Pancreas (tissue), 10 donors: ENCODE measurements around the gene FRMPD4. TPM values are rescaled to one million over a fixed set of nuclear protein-coding genes. Genes with fewer than 3 reads are reported as not detected.

Source experiments
- ATAC-seq, 4 donors: fragments of 200-7000 bp; cut with Tn5 transposase; one replicate each; pipeline versions ENCODE4 v1.8.0 to v1.9.1; 2020; ENCODE audit warnings: mild to moderate bottlenecking in 4 of 4, moderate library complexity in 4 of 4
- DNase-seq, 6 donors: peaks; one replicate each; pipeline ENCODE4 v3.0.0-alpha.2; 2020
- FAIRE-seq: peaks from 2 replicates; lab custom pipeline; 2012; peaks lifted over from hg19 to GRCh38; lab: Jason Lieb, UNC
- H3K27ac ChIP-seq, 4 donors: fragments of 200-600 bp; sonication (generic); 1 replicate in 3 of 4; 2 replicates in 1 of 4; pipeline versions ENCODE4 v1.5.0 to v1.8.0; 2020
- H3K27me3 ChIP-seq, 4 donors: fragments of 200-600 bp; one replicate each; pipeline ENCODE4 v1.8.0; 2021
- H3K36me3 ChIP-seq, 3 donors: fragments of 200-600 bp; sonication (generic) in 1 of 3; one replicate each; pipeline versions ENCODE4 v1.5.0 to v1.8.0; 2020 to 2021
- H3K4me1 ChIP-seq, 3 donors: fragments of 200-600 bp; one replicate each; pipeline ENCODE4 v1.8.0; 2021
- H3K4me3 ChIP-seq, 4 donors: fragments of 200-600 bp; sonication (generic) in 2 of 4; one replicate each; pipeline versions ENCODE4 v1.5.0 to v1.8.0; 2020 to 2021
- H3K9me3 ChIP-seq, 4 donors: fragments of 200-600 bp; one replicate each; pipeline ENCODE4 v1.8.0; 2021
- WGBS, 2 donors: extraction: QIAGEN DNeasy Blood & Tissue Kit; methylation state at CpG; one replicate each; pipeline ENCODE4 v1.1.7; 2013; 5-methylcytosine and 5-hydroxymethylcytosine counted together
- intact Hi-C, 3 donors: fragments of 100-400 bp; cut with DNase I; formaldehyde crosslinking; loops; one replicate each; pipeline versions ENCODE4 v1.11.1 to v1.14.2; 2022
- polyA plus RNA-seq, 2 donors: library from polyadenylated mRNA; stranded (reverse); fragments of 200-250 nt; gene quantifications; one replicate each; pipeline ENCODE4 v1.2.3, GENCODE V29; 2013
- total RNA-seq, 6 donors: library from RNA; stranded (reverse); fragmentation: NEBNext Ultra II Directional in 4 of 6; extraction: Animal tissue kit (Norgen Biotek cat#: 25700) in 4 of 6; gene quantifications; one replicate each; pipeline versions ENCODE4 v1.2.1 to v1.2.4, GENCODE V29; 2021 to 2023
- TF ChIP-seq, protein P1 (sequence below), 4 donors: fragments of 200-600 bp; sonication (generic) in 3 of 4; IDR thresholded peaks; one replicate each; pipeline versions ENCODE4 v1.5.0 to v1.8.0; 2021; ENCODE audit warnings: antibody characterized with exemption in 4 of 4
- donor health status: healthy with polysubstance abuse.
- donor health status: DM: no; HTN: no; CAD: no; lungs with moderate emphysema.
- donor health status: DM: no; HTN: no; CAD: no.
- donor health status: control.
- donor health status: control.
- donor health status: Bipolar disorder and iron deficiency.
- donor health status: DM: yes; HTN: yes; CAD: no.
- donor health status: DM: no; HTN: no; CAD: no.
- donor health status: DM: no; HTN: no; CAD: no.
- donor health status: DM: yes; HTN: yes; CAD: no.

FRMPD4 gene
- total and polyA plus RNA-seq, 8 donors, result 0.03 to 0.23 (median 0.06) TPM; not detected in 1

DNA sequence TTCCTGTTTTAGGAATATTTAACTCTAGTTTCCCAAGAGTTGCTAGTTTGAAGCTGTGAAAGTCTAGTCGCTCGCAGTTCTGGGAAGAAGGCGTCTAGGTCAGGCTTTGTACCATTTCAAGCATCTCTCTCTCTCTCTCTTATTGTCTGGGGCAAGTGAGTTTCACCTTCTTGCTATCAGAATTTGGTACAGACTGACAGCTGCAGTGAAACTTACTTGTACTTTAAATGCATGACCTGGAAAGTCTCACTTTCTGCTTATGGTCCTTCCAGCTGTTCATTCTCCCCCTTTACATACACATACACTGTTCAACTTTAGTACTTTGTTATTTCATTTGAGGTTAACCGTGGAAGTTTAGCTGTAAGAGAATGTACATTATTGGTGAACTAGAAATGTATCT is 4.4 kb downstream of the FRMPD4 start:
- peaks cover 0 to 11% (median 0%) of the 10 kb centered on the region in 4 donors for H3K27me3 ChIP-seq
- DNase-seq (no peak), FAIRE-seq (no peak), ATAC-seq (no peak)
- H3K27ac ChIP-seq, result no peak overlapping the region
- intact Hi-C loops, result no loop called here
- no peak overlapping the region for H3K4me3 ChIP-seq
- no peaks in the 10 kb centered on the region for H3K9me3 ChIP-seq
- no peaks in the 10 kb centered on the region for H3K4me1 ChIP-seq
- TF ChIP-seq, protein P1, sequence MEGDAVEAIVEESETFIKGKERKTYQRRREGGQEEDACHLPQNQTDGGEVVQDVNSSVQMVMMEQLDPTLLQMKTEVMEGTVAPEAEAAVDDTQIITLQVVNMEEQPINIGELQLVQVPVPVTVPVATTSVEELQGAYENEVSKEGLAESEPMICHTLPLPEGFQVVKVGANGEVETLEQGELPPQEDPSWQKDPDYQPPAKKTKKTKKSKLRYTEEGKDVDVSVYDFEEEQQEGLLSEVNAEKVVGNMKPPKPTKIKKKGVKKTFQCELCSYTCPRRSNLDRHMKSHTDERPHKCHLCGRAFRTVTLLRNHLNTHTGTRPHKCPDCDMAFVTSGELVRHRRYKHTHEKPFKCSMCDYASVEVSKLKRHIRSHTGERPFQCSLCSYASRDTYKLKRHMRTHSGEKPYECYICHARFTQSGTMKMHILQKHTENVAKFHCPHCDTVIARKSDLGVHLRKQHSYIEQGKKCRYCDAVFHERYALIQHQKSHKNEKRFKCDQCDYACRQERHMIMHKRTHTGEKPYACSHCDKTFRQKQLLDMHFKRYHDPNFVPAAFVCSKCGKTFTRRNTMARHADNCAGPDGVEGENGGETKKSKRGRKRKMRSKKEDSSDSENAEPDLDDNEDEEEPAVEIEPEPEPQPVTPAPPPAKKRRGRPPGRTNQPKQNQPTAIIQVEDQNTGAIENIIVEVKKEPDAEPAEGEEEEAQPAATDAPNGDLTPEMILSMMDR (IDR thresholded peaks at IDR 0.05), result no peak
- 67 to 68% methylated on average over 4 of the region's 4 CpGs for WGBS, 2 donors
- H3K36me3 ChIP-seq, result no peaks in the 10 kb centered on the region

DNA sequence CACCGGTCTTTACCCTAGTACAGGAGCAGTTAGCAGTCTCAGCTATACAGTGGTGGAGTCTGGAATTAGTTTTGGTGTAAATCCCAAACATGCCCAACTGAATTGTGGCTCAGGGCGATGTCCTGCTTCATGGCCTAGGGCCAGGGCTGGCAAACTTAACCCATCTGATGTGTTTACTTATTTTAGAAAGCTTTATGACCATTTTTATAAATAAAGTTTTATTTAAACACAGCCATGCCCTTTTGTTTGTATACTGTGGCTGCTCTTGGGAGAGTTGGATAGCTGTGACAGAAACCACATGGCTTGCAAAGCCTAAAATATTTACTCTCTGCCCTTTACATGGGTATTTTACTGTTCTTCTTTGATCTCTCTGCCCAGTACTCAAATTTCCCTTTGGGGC is 7.1 kb downstream of the FRMPD4 start:
- H3K4me1 ChIP-seq, result no peaks in the 10 kb centered on the region
- no peak for DNase-seq
- no peaks in the 10 kb centered on the region for H3K36me3 ChIP-seq
- peak; percentile 47 for FAIRE-seq
- H3K27me3 ChIP-seq, result peaks cover 0 to 11% (median 0%) of the 10 kb centered on the region in 4 donors
- 56 to 69% methylated on average over 2 of the region's 2 CpGs for WGBS, 2 donors
- intact Hi-C loops, result no loop called here
- no peak overlapping the region for H3K27ac ChIP-seq
- ATAC-seq, result no peak
- no peaks in the 10 kb centered on the region for H3K9me3 ChIP-seq
- TF ChIP-seq, protein P1 (IDR thresholded peaks at IDR 0.05), result no peak
- no peak overlapping the region for H3K4me3 ChIP-seq

DNA sequence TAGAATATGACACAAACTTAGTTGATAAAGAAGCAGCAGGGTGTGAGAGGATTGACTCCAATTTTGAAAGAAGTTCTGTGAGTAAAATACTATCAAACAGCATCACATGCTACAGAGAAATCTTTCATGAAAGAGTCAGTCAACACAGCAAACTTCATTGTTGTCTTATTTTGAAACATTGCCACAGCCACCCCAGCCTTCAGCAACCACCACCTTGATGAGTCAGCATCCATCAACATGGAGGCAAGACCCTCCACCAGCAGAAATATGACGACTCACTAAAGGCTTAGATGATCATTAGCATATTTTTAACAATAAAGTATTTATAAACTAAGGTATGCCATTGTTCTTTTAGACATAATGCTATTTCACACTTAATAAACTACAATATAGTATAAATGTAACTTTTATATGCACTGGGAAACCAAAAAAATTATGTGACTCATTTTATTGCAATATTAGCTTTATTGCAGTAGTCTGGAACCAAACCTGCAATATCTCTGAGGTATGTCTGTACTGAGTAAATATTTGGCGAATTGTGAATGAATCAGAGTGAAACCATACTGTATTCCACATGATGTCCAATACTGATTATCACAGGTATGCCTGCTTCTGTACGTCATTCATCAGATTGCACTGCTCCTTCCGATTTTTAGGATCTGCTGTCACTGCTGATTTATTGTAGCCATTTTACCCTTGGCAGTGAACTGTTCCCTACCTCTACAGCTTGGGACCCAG is 11.6 kb downstream of the FRMPD4 start:
- H3K4me1 ChIP-seq, result no peaks in the 10 kb centered on the region
- ATAC-seq, result no peak
- H3K27ac ChIP-seq, result no peak overlapping the region
- TF ChIP-seq, protein P1 (IDR thresholded peaks at IDR 0.05), result no peak
- WGBS, 2 donors, result 46 to 49% methylated on average over 4 of the region's 4 CpGs
- FAIRE-seq, result no peak
- no peaks in the 10 kb centered on the region for H3K36me3 ChIP-seq
- H3K9me3 ChIP-seq, result no peaks in the 10 kb centered on the region
- intact Hi-C loops, result no loop called here
- peaks cover 0 to 8% (median 0%) of the 10 kb centered on the region in 4 donors for H3K27me3 ChIP-seq
- H3K4me3 ChIP-seq, result no peak overlapping the region
- DNase-seq, result no peak

GRCh38 chrX:12153317-12153716 is 15.0 kb downstream of the FRMPD4 start:
- no peak for DNase-seq
- intact Hi-C loops, result no loop called here
- no peaks in the 10 kb centered on the region for H3K9me3 ChIP-seq
- no peak overlapping the region for H3K4me3 ChIP-seq
- no peaks in the 10 kb centered on the region for H3K4me1 ChIP-seq
- H3K36me3 ChIP-seq, result no peaks in the 10 kb centered on the region
- TF ChIP-seq, protein P1 (IDR thresholded peaks at IDR 0.05), result no peak
- no peak for FAIRE-seq
- WGBS, 2 donors, result 76 to 84% methylated on average over 4 of the region's 4 CpGs
- ATAC-seq, result no peak
- H3K27ac ChIP-seq, result no peak overlapping the region
- H3K27me3 ChIP-seq, result peaks cover 0 to 8% (median 0%) of the 10 kb centered on the region in 4 donors

DNA sequence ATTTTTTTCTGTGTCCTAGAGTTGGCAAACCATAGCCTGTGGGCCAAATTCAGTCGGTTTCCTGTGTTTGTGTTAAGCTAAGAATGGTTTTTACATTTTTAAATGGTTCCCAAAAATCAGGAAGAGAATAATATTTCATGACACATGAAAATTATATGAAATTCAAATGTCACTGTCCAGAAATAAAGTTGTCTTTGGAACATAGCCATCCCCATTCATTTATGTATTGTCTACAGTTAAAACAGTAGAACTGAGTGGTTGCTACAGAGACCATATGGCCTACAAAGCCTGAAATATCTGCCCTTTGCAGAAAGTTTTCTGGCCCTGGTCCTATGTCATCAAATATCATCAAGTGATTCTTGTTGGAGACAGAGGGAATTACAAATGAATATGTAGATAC is 15.5 kb downstream of the FRMPD4 start:
- no peaks in the 10 kb centered on the region for H3K9me3 ChIP-seq
- no peak overlapping the region for H3K4me3 ChIP-seq
- no peaks in the 10 kb centered on the region for H3K36me3 ChIP-seq
- FAIRE-seq (peak; percentile 26), ATAC-seq (no peak), DNase-seq (no peak)
- no peaks in the 10 kb centered on the region for H3K4me1 ChIP-seq
- H3K27ac ChIP-seq, result no peak overlapping the region
- peaks cover 0 to 8% (median 0%) of the 10 kb centered on the region in 4 donors for H3K27me3 ChIP-seq
- WGBS, 2 donors, result 17 to 19% methylated on average over 1 of the region's 1 CpG
- intact Hi-C loops, result no loop called here
- TF ChIP-seq, protein P1 (IDR thresholded peaks at IDR 0.05), result no peak
